Effector memory CD4-positive, alpha-beta T cell (primary cell): ENCODE results near the gene ZNF79.
A peak's percentile ranks its signal among the peaks of the same experiment; 100 is the strongest.

Source experiments
- DNase-seq, 3 donors: peaks; one replicate each; pipeline ENCODE4 v3.0.0-alpha.2; 2020
- H3K27ac ChIP-seq: 2 replicates; pipeline ENCODE4 v1.7.0; 2013; ENCODE audit warnings: mild to moderate bottlenecking, low read length, moderate library complexity; ENCODE audit not compliant: insufficient read depth, poor library complexity, severe bottlenecking
- H3K27me3 ChIP-seq: replicated peaks from 2 replicates; pipeline ENCODE4 v1.7.0; 2013; ENCODE audit warnings: mild to moderate bottlenecking, low read length; ENCODE audit not compliant: insufficient read depth, control insufficient read depth, poor library complexity, severe bottlenecking
- H3K36me3 ChIP-seq: 2 replicates; pipeline ENCODE4 v1.7.0; 2013; ENCODE audit warnings: mild to moderate bottlenecking, low read length, moderate library complexity; ENCODE audit not compliant: control insufficient read depth, insufficient read depth
- H3K4me1 ChIP-seq: 2 replicates; pipeline ENCODE4 v1.7.0; 2013; ENCODE audit warnings: low read length, mild to moderate bottlenecking; ENCODE audit not compliant: control insufficient read depth, insufficient read depth, poor library complexity, severe bottlenecking
- H3K4me3 ChIP-seq: 2 replicates; pipeline ENCODE4 v1.7.0; 2013; ENCODE audit warnings: low read length, low read depth, mild to moderate bottlenecking; ENCODE audit not compliant: insufficient read depth, poor library complexity, severe bottlenecking
- H3K9me3 ChIP-seq: 2 replicates; pipeline ENCODE4 v1.7.0; 2013; ENCODE audit warnings: mild to moderate bottlenecking, low read length, moderate library complexity; ENCODE audit not compliant: control insufficient read depth

The ZNF79 gene

DNA sequence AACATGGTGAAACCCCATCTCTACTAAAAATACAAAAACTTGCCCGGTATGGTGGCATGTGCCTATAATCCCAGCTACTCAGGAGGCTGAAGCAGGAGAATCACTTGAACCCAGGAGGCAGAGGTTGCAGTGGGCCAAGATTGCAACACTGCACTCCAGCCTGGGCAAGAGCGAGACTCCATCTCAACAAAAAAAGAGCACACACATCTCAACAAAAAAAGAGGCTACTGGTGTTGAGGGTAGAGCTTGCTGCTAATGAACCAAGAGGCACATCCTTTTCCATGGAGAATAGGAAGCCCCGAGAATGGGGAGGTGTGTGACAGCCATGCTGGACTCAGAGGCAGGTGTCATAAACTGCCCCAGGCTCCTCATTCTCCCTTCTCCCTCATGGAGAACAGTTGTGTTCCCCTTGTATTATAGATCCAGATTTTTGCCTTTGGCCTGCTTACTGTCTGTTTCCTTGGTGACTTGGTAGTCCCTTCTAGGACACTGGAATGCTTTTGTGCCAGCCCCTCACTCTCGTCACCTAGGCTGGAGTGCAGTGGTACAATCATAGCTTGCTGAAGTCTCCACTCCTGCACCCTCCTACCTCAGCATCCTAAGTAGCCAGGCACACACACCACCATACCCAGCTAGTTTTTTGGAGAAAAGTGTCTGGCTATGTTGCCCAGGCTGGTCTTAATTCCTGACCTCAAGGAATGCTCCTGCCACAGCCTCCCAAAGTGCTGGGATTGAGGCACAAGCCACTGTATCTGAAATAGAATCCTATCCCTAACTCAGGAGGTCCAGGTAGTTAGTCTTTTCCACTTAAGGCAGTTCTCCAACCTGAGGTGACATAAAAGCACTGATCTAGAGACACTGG is 21.9 kb downstream of the ZNF79 start:
- Histone ChIP-seq H3K4me3 (no peak overlapping the region), H3K36me3 (peaks cover 58% of the 10 kb centered on the region)

DNA sequence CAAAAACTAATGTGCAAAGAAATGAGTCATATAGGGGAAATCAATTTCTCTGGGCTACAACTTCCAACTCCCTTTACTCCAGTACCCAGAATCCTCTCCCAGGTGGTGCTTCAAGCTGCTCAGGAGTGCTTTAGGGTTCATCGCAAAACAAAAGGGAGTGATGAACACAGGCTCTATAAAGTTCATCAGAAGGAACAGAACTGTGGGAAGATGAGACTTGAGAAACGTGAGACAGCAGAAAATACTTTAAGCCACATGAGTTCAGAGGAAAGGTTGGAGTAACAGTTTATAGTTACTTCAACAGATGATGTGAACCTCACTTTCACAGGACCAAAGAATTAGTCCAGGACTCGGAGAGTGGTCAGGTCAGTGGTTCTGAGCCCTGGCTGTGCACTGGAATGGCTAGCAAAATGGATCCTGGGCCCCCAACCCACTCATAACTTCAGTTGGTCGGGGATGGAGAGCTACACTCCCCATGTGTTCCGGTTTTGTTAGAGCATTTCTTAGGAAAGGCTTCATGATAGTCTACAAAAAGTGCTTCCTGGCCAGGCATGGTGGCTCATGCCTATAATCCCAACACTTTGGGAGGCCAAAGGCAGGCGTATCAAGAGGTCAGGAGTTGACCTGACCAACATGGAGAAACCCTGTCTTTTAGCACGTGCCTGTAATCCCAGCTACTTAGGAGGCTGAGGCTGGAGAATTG is 22.7 kb downstream of the ZNF79 start:
- Histone ChIP-seq H3K36me3 (peaks cover 55% of the 10 kb centered on the region), H3K27ac (no peak overlapping the region), H3K4me3 (no peak overlapping the region), H3K9me3 (no peaks in the 10 kb centered on the region), H3K4me1 (peaks cover 21% of the 10 kb centered on the region), H3K27me3 (no peaks in the 10 kb centered on the region)
- DNase-seq = no peak

More for the DNA sequence above, 21.9 kb downstream of the ZNF79 start:
- Histone ChIP-seq H3K27me3 (no peaks in the 10 kb centered on the region), H3K27ac (no peak overlapping the region), H3K4me1 (peaks cover 19% of the 10 kb centered on the region), H3K9me3 (no peaks in the 10 kb centered on the region)
- no peak for DNase-seq

- Histone ChIP-seq H3K27ac (no peak overlapping the region), H3K27me3 (no peaks in the 10 kb centered on the region), H3K36me3 (peaks cover 52% of the 10 kb centered on the region), H3K4me3 (no peak overlapping the region), H3K9me3 (no peaks in the 10 kb centered on the region), H3K4me1 (peaks cover 24% of the 10 kb centered on the region)
- DNase-seq = no peak
Observed at GRCh38 chr9:127447416-127448111, 23.4 kb downstream of the ZNF79 start.

DNA sequence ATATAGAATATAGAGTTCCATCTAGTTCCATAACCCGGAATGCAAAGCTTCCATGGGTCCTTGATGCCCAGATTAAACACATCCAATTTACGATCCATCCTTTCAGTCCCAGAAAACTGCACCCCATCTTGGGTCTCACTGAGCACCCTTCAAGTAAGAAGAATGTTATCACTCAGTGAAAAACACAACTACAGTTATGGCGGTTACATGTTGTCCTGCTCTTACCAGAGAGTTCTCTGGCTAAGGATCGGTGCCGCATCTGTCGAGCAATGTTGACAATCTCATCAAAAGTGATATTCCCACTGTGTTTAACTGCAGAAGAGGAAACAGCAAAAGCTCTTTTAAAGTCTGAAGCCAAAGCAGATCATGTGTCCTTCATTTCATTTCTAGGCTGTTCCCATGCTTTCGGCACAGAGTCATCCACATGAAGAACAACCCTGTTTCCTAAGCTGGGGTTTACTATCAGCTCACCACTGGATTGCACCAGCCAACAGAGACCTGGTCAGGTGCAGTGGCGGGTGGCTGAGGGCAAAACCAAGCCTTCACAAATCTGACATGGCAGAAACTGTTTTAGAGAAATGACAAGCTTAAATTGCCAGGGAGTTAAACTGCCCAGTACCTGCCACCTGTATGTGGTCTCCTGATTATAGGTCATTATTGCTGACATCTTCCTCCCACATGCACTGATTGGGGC is 24.1 kb downstream of the ZNF79 start:
- Histone ChIP-seq H3K36me3 (peaks cover 48% of the 10 kb centered on the region), H3K9me3 (no peaks in the 10 kb centered on the region), H3K4me3 (no peak overlapping the region), H3K27ac (peak overlapping the region; percentile 14), H3K4me1 (peaks cover 24% of the 10 kb centered on the region), H3K27me3 (no peaks in the 10 kb centered on the region)
- no peak for DNase-seq

GRCh38 chr9:127449332-127449966 is 25.3 kb downstream of the ZNF79 start:
- Histone ChIP-seq H3K4me3 (peak overlapping the region; percentile 94), H3K27me3 (no peaks in the 10 kb centered on the region), H3K27ac (peak overlapping the region; percentile 84), H3K9me3 (no peaks in the 10 kb centered on the region), H3K4me1 (peaks cover 24% of the 10 kb centered on the region), H3K36me3 (peaks cover 42% of the 10 kb centered on the region)
- DNase-seq = no peak

DNA sequence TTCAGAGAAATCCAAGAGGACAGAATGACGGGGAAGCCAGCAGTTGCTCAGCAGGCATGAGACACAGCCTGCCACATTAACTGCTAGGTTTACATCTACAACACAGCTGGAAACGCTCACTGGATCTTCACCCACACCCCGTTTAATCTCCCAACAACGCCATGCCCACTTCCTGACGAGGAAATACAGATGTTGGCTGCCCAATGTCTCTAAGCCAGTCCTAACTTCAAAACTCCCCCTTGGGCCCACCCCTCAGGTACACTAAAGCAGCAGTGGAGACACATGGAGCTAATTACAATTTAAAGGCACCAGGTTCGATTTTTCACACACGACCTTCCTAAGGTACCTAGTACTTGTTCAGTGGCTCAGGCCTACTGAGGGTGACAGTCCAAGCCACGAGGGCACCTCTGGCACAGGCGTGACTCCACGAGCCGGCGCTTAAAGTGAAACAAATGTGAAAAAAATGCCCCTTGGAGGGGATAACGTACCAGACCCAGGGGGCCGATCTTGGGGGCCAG is 26.1 kb downstream of the ZNF79 start:
- peaks cover 34% of the 10 kb centered on the region for H3K36me3 ChIP-seq
- H3K27me3 ChIP-seq = no peaks in the 10 kb centered on the region
- no peaks in the 10 kb centered on the region for H3K9me3 ChIP-seq
- H3K27ac ChIP-seq = peak overlapping the region; percentile 84
- H3K4me3 ChIP-seq = peak overlapping the region; percentile 94
- peak in 1 of 3 donors; percentile 5 for DNase-seq
- peaks cover 24% of the 10 kb centered on the region for H3K4me1 ChIP-seq

- Histone ChIP-seq H3K9me3 (no peaks in the 10 kb centered on the region), H3K4me3 (peak within 1 kb of the TSS; percentile 94), H3K36me3 (peaks cover 28% of the 10 kb centered on the region), H3K27me3 (no peaks in the 10 kb centered on the region), H3K27ac (peak within 1 kb of the TSS; percentile 84), H3K4me1 (peaks cover 24% of the 10 kb centered on the region)
- peak; percentile 93 to 97 (median 97) for DNase-seq
Observed at GRCh38 chr9:127450830-127451607, 26.8 kb downstream of the ZNF79 start, which contains the start of the genes LRSAM1 and RPL12. Gene LRSAM1, plus strand, starts transcription at chr9:127451510. Its CDS starts 3,018 bp downstream, at chr9:127454528. Gene RPL12, minus strand, starts transcription at chr9:127451406. Its CDS starts 89 bp downstream, at chr9:127451317.

DNA sequence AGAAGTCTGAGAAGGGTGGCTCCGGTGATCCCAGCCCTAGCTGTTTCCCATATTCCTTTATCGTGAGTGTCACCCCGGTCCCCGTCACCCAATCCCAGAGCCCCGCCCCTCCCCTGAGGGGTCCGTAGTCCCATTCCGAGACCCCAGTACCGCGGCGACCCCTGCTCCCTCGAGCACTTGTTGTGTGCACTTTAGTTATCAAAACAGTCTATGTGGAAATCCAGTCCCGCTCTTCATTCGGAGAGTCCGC is 27.4 kb downstream of the ZNF79 start:
- H3K27ac ChIP-seq = peak overlapping the region; percentile 84
- peaks cover 24% of the 10 kb centered on the region for H3K4me1 ChIP-seq
- H3K36me3 ChIP-seq = peaks cover 23% of the 10 kb centered on the region
- H3K27me3 ChIP-seq = no peaks in the 10 kb centered on the region
- DNase-seq = no peak
- H3K9me3 ChIP-seq = no peaks in the 10 kb centered on the region
- peak overlapping the region; percentile 94 for H3K4me3 ChIP-seq
